Osteocyte (in vitro differentiated cells): ENCODE results near the gene ATP11A. TPM values are rescaled to one million over a fixed set of nuclear protein-coding genes. Genes with fewer than 3 reads are reported as not detected.

Source experiments
- DNase-seq: peaks from one replicate; pipeline ENCODE4 v3.0.0; 2021; ENCODE audit warnings: mixed read lengths; ENCODE audit not compliant: unreplicated experiment; ENCODE audit errors: extremely low spot score
- H3K27ac Mint-ChIP-seq: one replicate; pipeline ENCODE4 v1.8.0; 2021; ENCODE audit warnings: mild to moderate bottlenecking, mixed read lengths; ENCODE audit not compliant: unreplicated experiment
- H3K27me3 Mint-ChIP-seq: one replicate; pipeline ENCODE4 v1.8.0; 2021; ENCODE audit warnings: mixed read lengths; ENCODE audit not compliant: unreplicated experiment
- H3K36me3 Mint-ChIP-seq: one replicate; pipeline ENCODE4 v1.8.0; 2021; ENCODE audit warnings: mixed read lengths; ENCODE audit not compliant: unreplicated experiment
- H3K4me1 Mint-ChIP-seq: one replicate; pipeline ENCODE4 v1.8.0; 2021; ENCODE audit warnings: mixed read lengths; ENCODE audit not compliant: unreplicated experiment
- H3K4me3 Mint-ChIP-seq: one replicate; pipeline ENCODE4 v1.8.0; 2021; ENCODE audit warnings: mild to moderate bottlenecking, moderate library complexity, mixed read lengths; ENCODE audit not compliant: unreplicated experiment
- H3K9me3 Mint-ChIP-seq: one replicate; pipeline ENCODE4 v1.8.0; 2021; ENCODE audit warnings: mixed read lengths; ENCODE audit not compliant: unreplicated experiment
- CTCF ChIP-seq: fragments of 200-600 bp; sonication (generic); IDR thresholded peaks from 2 replicates; pipeline ENCODE4 v1.5.0; 2021; ENCODE audit warnings: antibody characterized with exemption, mild to moderate bottlenecking, moderate library complexity
- total RNA-seq: library from RNA; stranded (reverse); gene quantifications from 2 replicates; pipeline ENCODE4 v1.2.1, GENCODE V29; 2021

The ATP11A gene
- total RNA-seq, 1 donor from 2014 or later = 15.7 TPM

DNA sequence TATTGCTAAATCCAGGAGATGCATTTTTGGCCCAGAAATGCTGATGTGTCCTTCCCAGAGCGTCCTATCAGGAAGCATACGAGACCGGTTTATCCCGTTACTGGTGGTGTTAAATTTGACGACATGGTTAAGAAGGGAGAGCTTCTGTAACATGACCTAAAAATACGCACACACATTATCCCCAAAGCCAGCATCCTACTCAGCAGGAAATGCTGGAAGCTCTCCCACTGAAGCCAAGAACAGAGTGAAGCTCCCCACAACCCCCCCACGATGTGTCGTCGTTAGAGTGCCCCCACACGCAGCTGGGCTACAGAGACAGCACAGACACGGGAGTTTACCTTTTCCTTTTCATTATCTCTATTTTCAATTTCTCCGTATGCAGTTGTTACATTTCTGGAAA, 234.1 kb downstream of the ATP11A start:
- no peak for DNase-seq
- Mint-ChIP-seq H3K4me3 (no peak overlapping the region), H3K4me1 (peaks cover under 1% of the 10 kb centered on the region), H3K27ac (no peak overlapping the region), H3K27me3 (peaks cover 46% of the 10 kb centered on the region), H3K36me3 (peaks cover 2% of the 10 kb centered on the region), H3K9me3 (no peaks in the 10 kb centered on the region)
- no peak for TF ChIP-seq CTCF

DNA sequence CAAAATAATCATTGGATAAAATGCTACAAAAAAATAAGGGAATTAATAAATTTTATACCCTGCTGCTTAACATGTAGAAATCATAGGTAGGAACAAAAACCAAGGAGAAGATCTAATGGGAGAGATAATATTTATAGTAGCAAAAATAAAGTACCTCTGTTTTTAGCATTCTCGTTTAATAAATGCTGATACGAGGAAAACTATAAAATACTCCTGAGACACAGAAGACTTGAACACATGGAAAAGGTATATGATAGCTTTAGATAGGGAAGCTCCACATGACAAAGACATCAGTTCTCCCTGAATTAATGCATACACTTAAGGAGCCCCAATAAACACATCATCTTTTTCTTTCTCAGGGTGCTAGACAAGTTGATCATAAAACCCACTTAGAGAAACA, 234.5 kb downstream of the ATP11A start:
- H3K27ac Mint-ChIP-seq = no peak overlapping the region
- peaks cover 2% of the 10 kb centered on the region for H3K36me3 Mint-ChIP-seq

DNA sequence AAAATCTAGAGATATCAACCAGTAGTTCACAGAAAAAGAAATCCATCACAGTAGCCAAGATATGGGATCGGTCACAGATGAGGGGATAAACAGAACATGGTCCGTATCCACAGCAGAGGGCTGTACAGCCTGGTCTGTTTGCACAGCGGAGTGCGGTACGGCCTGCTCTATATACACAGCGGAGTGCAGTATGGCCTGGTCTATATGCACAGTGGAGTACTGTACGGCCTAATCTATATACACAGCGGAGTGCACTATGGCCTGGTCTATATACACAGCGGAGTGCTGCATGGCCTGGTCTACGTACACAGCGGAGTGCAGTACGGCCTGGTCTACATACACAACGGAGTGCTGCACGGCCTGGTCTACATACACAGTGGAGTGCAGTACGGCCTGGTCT, 236.2 kb downstream of the ATP11A start:
- no peak overlapping the region for H3K27ac Mint-ChIP-seq
- H3K9me3 Mint-ChIP-seq = no peaks in the 10 kb centered on the region
- H3K27me3 Mint-ChIP-seq = peaks cover 53% of the 10 kb centered on the region
- H3K4me1 Mint-ChIP-seq = peaks cover 5% of the 10 kb centered on the region
- peaks cover 2% of the 10 kb centered on the region for H3K36me3 Mint-ChIP-seq
- H3K4me3 Mint-ChIP-seq = no peak overlapping the region
- no peak for DNase-seq
- TF ChIP-seq CTCF = no peak

More for the DNA sequence above, 234.5 kb downstream of the ATP11A start:
- H3K27me3 Mint-ChIP-seq = peaks cover 50% of the 10 kb centered on the region
- no peak for DNase-seq
- H3K4me3 Mint-ChIP-seq = no peak overlapping the region
- no peak for TF ChIP-seq CTCF
- peaks cover 4% of the 10 kb centered on the region for H3K4me1 Mint-ChIP-seq
- no peaks in the 10 kb centered on the region for H3K9me3 Mint-ChIP-seq

DNA sequence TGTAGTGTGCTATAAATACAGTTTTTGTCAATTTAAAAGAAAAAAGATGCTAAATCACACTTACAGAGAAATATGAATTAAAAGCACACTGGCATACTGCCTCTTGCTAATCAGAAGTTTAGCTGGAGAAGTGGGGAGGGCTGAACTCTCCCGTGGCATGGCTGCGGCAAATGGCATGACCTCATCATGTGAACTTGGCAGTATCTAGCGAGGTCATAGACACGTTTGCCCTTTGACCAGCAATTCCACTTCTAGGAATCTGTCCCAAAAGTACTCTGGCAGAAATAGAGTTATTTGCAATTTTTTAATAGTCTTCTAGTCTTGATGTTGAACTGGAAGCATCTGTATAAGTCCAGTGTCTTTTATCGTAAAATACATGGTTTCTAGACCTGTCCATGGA, 237.2 kb downstream of the ATP11A start:
- Mint-ChIP-seq H3K27ac (no peak overlapping the region), H3K9me3 (no peaks in the 10 kb centered on the region)

More for the DNA sequence above, 237.2 kb downstream of the ATP11A start:
- no peak for DNase-seq
- peaks cover 9% of the 10 kb centered on the region for H3K4me1 Mint-ChIP-seq
- H3K27me3 Mint-ChIP-seq = peaks cover 46% of the 10 kb centered on the region
- H3K36me3 Mint-ChIP-seq = peaks cover 2% of the 10 kb centered on the region
- no peak overlapping the region for H3K4me3 Mint-ChIP-seq
- no peak for TF ChIP-seq CTCF
